Neural cell (in vitro differentiated cells): ENCODE measurements around the gene RCAN1. TPM values are rescaled to one million over a fixed set of nuclear protein-coding genes. Genes with fewer than 3 reads are reported as not detected.

Experiments
- H2AFZ ChIP-seq: fragments of 200-600, 300-800 bp; sonication (generic), shearing (Covaris generic); 2 replicates; pipeline ENCODE4 v1.6.0; 2014; ENCODE audit warnings: low read depth, mild to moderate bottlenecking, antibody characterized with exemption, low read length, moderate library complexity
- H3F3A ChIP-seq: fragments of 200-600 bp; shearing (Covaris generic); 2 replicates; pipeline ENCODE4 v1.6.1; 2016; ENCODE audit warnings: mild to moderate bottlenecking, moderate library complexity, mixed read lengths, antibody characterized with exemption, low read length; ENCODE audit not compliant: insufficient read depth, poor library complexity, severe bottlenecking
- H3K27ac ChIP-seq: fragments of 200-600, 300-800 bp; sonication (generic), shearing (Covaris generic); 2 replicates; pipeline ENCODE4 v1.5.1; 2014; ENCODE audit warnings: mild to moderate bottlenecking, low read length, moderate library complexity
- H3K27me3 ChIP-seq: fragments of 300-800, 200-600 bp; sonication (generic), shearing (Covaris generic); 2 replicates; pipeline ENCODE4 v1.6.0; 2014; ENCODE audit warnings: mild to moderate bottlenecking, low read depth, low read length, moderate library complexity; ENCODE audit not compliant: insufficient read depth
- H3K36me3 ChIP-seq: fragments of 300-800, 200-600 bp; sonication (generic), shearing (Covaris generic); 2 replicates; pipeline ENCODE4 v1.5.1; 2014; ENCODE audit warnings: mild to moderate bottlenecking, antibody characterized with exemption, low read length, moderate library complexity; ENCODE audit not compliant: insufficient read depth
- H3K4me2 ChIP-seq: fragments of 300-800, 200-600 bp; sonication (generic), shearing (Covaris generic); 2 replicates; pipeline ENCODE4 v1.6.0; 2014; ENCODE audit warnings: mild to moderate bottlenecking, low read length
- H3K4me3 ChIP-seq: fragments of 300-800, 200-600 bp; sonication (generic), shearing (Covaris generic); 2 replicates; pipeline ENCODE4 v1.5.1; 2014; ENCODE audit warnings: mild to moderate bottlenecking, low read length, moderate library complexity
- H3K79me2 ChIP-seq: fragments of 200-600 bp; shearing (Covaris generic); replicated peaks from 2 replicates; pipeline ENCODE4 v1.6.0; 2014; ENCODE audit warnings: mild to moderate bottlenecking, low read length, moderate library complexity; ENCODE audit not compliant: insufficient read depth
- H3K9ac ChIP-seq: fragments of 300-800, 200-600 bp; sonication (generic), shearing (Covaris generic); 2 replicates; pipeline ENCODE4 v1.6.1; 2016; ENCODE audit warnings: mild to moderate bottlenecking, low read length, mixed read lengths
- H3K9me2 ChIP-seq: fragments of 200-600 bp; shearing (Covaris generic); 2 replicates; pipeline ENCODE4 v1.6.1; 2016; ENCODE audit warnings: mild to moderate bottlenecking, low read length, mixed read lengths; ENCODE audit not compliant: insufficient read depth
- H3K9me3 ChIP-seq: fragments of 200-600, 300-800 bp; sonication (generic), shearing (Covaris generic); 2 replicates; pipeline ENCODE4 v1.6.1; 2016; ENCODE audit warnings: mild to moderate bottlenecking, mixed run types, low read length, moderate library complexity, mixed read lengths
- H4K20me1 ChIP-seq: fragments of 200-600 bp; shearing (Covaris generic); 2 replicates; pipeline ENCODE4 v1.6.1; 2016; ENCODE audit warnings: mild to moderate bottlenecking, mixed run types; ENCODE audit not compliant: insufficient read depth
- EP300 ChIP-seq: fragments of 450-650 bp; conservative IDR thresholded peaks from 2 replicates; pipeline ENCODE4 v1.6.1; 2014; ENCODE audit warnings: antibody characterized with exemption, mild to moderate bottlenecking, moderate library complexity; ENCODE audit not compliant: poor library complexity, severe bottlenecking
- EZH2 ChIP-seq: fragments of 200-600, 300-800 bp; shearing (Covaris generic), sonication (generic); IDR thresholded peaks from 2 replicates; pipeline ENCODE4 v1.6.1; 2014; ENCODE audit warnings: antibody characterized with exemption, low read length, borderline replicate concordance, mild to moderate bottlenecking; ENCODE audit not compliant: insufficient read depth, poor library complexity, severe bottlenecking
- MXI1 ChIP-seq: fragments of 450-650 bp; conservative IDR thresholded peaks from 2 replicates; pipeline ENCODE4 v1.6.1; 2014; ENCODE audit warnings: antibody characterized with exemption, mild to moderate bottlenecking; ENCODE audit not compliant: poor library complexity, severe bottlenecking
- POLR2AphosphoS5 ChIP-seq: IDR thresholded peaks from 2 replicates; pipeline ENCODE4 v1.6.1; 2012
- RAD21 ChIP-seq: fragments of 450-650 bp; conservative IDR thresholded peaks from 2 replicates; pipeline ENCODE4 v1.6.1; 2014; ENCODE audit warnings: antibody characterized with exemption, mild to moderate bottlenecking, moderate library complexity
- REST ChIP-seq: IDR thresholded peaks from 2 replicates; pipeline ENCODE4 v1.6.1; 2012; ENCODE audit warnings: borderline replicate concordance
- SMC3 ChIP-seq: fragments of 450-650 bp; conservative IDR thresholded peaks from 2 replicates; pipeline ENCODE4 v1.6.1; 2014; ENCODE audit warnings: antibody characterized with exemption, mild to moderate bottlenecking, moderate library complexity; ENCODE audit not compliant: poor library complexity
- TAF1 ChIP-seq: IDR thresholded peaks from 2 replicates; pipeline ENCODE4 v1.6.1; 2012; ENCODE audit warnings: low read depth
- polyA plus RNA-seq: library from polyadenylated mRNA; depleted of rRNA; stranded (reverse); fragments of >200 nt; gene quantifications from 2 replicates; pipeline ENCODE4 v1.2.3, GENCODE V29; 2014
- TF ChIP-seq, protein P1 (sequence below): fragments of 450-650 bp; IDR thresholded peaks from 2 replicates; pipeline ENCODE4 v1.5.1; 2014; ENCODE audit warnings: antibody characterized with exemption, mild to moderate bottlenecking, moderate library complexity; ENCODE audit not compliant: poor library complexity, severe bottlenecking

The RCAN1 gene
- polyA plus RNA-seq, 1 donor from 2014 or later: 46.0 TPM

- H3K4me2 ChIP-seq: no peak overlapping the region
- TF ChIP-seq, protein P1, sequence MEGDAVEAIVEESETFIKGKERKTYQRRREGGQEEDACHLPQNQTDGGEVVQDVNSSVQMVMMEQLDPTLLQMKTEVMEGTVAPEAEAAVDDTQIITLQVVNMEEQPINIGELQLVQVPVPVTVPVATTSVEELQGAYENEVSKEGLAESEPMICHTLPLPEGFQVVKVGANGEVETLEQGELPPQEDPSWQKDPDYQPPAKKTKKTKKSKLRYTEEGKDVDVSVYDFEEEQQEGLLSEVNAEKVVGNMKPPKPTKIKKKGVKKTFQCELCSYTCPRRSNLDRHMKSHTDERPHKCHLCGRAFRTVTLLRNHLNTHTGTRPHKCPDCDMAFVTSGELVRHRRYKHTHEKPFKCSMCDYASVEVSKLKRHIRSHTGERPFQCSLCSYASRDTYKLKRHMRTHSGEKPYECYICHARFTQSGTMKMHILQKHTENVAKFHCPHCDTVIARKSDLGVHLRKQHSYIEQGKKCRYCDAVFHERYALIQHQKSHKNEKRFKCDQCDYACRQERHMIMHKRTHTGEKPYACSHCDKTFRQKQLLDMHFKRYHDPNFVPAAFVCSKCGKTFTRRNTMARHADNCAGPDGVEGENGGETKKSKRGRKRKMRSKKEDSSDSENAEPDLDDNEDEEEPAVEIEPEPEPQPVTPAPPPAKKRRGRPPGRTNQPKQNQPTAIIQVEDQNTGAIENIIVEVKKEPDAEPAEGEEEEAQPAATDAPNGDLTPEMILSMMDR: no peak
- TF ChIP-seq TAF1 (no peak), POLR2AphosphoS5 (no peak), MXI1 (no peak), SMC3 (no peak), RAD21 (no peak), REST (no peak), EZH2 (no peak), EP300 (no peak)
- H4K20me1 ChIP-seq: no peaks in the 10 kb centered on the region
- no peak overlapping the region for H3K27ac ChIP-seq
- no peak overlapping the region for H2AFZ ChIP-seq
- no peak overlapping the region for H3K4me3 ChIP-seq
- no peaks in the 10 kb centered on the region for H3K36me3 ChIP-seq
- H3K79me2 ChIP-seq: no peaks in the 10 kb centered on the region
- H3K9ac ChIP-seq: no peak overlapping the region
- no peaks in the 10 kb centered on the region for H3K9me2 ChIP-seq
- H3K9me3 ChIP-seq: no peaks in the 10 kb centered on the region
- H3K27me3 ChIP-seq: no peaks in the 10 kb centered on the region
- no peaks in the 10 kb centered on the region for H3F3A ChIP-seq
Measured at GRCh38 chr21:34536820-34537219, 78.1 kb downstream of the RCAN1 start.

DNA sequence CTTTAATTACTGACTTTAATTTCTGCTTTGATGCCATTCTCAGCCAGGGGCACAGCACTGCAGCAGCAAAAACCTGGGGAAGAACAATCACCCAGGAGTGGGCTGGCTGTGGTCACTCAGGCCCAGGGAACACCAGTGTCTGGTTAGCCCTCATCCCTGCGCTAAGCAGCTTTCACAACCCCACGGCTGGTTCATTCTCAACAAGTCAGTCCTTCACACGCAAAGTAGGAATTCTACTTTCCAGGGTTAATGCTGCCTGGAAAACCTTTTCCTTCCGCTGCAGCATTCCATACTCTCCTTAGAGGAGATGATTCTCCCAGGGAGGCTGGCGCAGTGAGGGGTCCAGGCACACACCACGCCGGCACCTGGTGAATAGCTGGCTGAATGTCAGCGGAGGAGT is 78.6 kb downstream of the RCAN1 start:
- H3K9ac ChIP-seq: no peak overlapping the region

More for the DNA sequence above, 78.6 kb downstream of the RCAN1 start:
- TF ChIP-seq REST (no peak), EP300 (no peak), TAF1 (no peak), RAD21 (no peak)
- Histone ChIP-seq H3K9me3 (no peaks in the 10 kb centered on the region), H3K27me3 (no peaks in the 10 kb centered on the region), H3F3A (no peaks in the 10 kb centered on the region), H3K9me2 (no peaks in the 10 kb centered on the region), H3K79me2 (no peaks in the 10 kb centered on the region), H3K36me3 (no peaks in the 10 kb centered on the region), H3K27ac (no peak overlapping the region), H4K20me1 (no peaks in the 10 kb centered on the region), H3K4me3 (no peak overlapping the region), H3K4me2 (no peak overlapping the region), H2AFZ (no peak overlapping the region)
